Kidney (tissue), 14 donors: ENCODE results near the gene DAP3. TPM values are rescaled to one million over a fixed set of nuclear protein-coding genes. Genes with fewer than 3 reads are reported as not detected.
"Not testable (repeated sequence)": the region's sequence is repeated elsewhere in the genome, so short reads cannot be mapped to it uniquely, and the experiment has no call there.

Source experiments
- DNase-seq, 5 donors: peaks; one replicate each; pipeline ENCODE4 v3.0.0-alpha.2; 2013 to 2020
- FAIRE-seq: peaks from 2 replicates; lab custom pipeline; 2012; peaks lifted over from hg19 to GRCh38; lab: Jason Lieb, UNC
- H3K27ac ChIP-seq, 2 donors: one replicate each; pipeline ENCODE4 v1.7.0; 2013; ENCODE audit warnings: low read depth in 2 of 2, low read length in 2 of 2, inconsistent platforms in 1 of 2
- H3K27me3 ChIP-seq: one replicate; pipeline ENCODE4 v1.7.1; 2013; ENCODE audit warnings: low read length, inconsistent platforms; ENCODE audit not compliant: control insufficient read depth, insufficient read depth
- H3K36me3 ChIP-seq, 3 donors: one replicate each; pipeline versions ENCODE4 v1.7.0 to v1.7.1; 2013; ENCODE audit warnings: low read length in 3 of 3, control low read depth in 1 of 3, inconsistent platforms in 1 of 3; ENCODE audit not compliant: insufficient read depth in 3 of 3, control insufficient read depth in 2 of 3
- H3K4me1 ChIP-seq, 3 donors: one replicate each; pipeline versions ENCODE4 v1.7.0 to v1.7.1; 2013; ENCODE audit warnings: low read length in 3 of 3, inconsistent platforms in 1 of 3, low read depth in 1 of 3; ENCODE audit not compliant: control insufficient read depth in 2 of 3, insufficient read depth in 2 of 3
- H3K4me3 ChIP-seq, 3 donors: one replicate each; pipeline versions ENCODE4 v1.7.0 to v1.8.1; 2013; ENCODE audit warnings: low read length in 3 of 3, control low read depth in 1 of 3, inconsistent platforms in 1 of 3
- H3K9ac ChIP-seq, 3 donors: one replicate each; pipeline versions ENCODE4 v1.7.0 to v1.7.1; 2013; ENCODE audit warnings: low read length in 3 of 3, control low read depth in 1 of 3, inconsistent platforms in 1 of 3
- H3K9me3 ChIP-seq, 3 donors: one replicate each; pipeline versions ENCODE4 v1.7.0 to v1.7.1; 2013; ENCODE audit warnings: low read length in 3 of 3, control low read depth in 1 of 3, inconsistent platforms in 1 of 3; ENCODE audit not compliant: control insufficient read depth in 2 of 3, insufficient read depth in 1 of 3
- CTCF ChIP-seq: IDR thresholded peaks from 3 replicates; pipeline ENCODE4 v1.5.1; 2012; ENCODE audit warnings: mild to moderate bottlenecking, moderate library complexity, borderline replicate concordance; ENCODE audit not compliant: insufficient read depth; ENCODE audit errors: extremely low read depth
- intact Hi-C: fragments of 100-400 bp; cut with DNase I; formaldehyde crosslinking; loops from one replicate; pipeline ENCODE4 v1.11.1; 2022
- polyA plus RNA-seq: library from polyadenylated mRNA; stranded (reverse); fragments of 350-450 nt; fragmentation: Illumina TruSeq; extraction: RNeasy Lipid Tissue Mini Kit (QIAGEN cat#74804); gene quantifications from one replicate; pipeline ENCODE4 v1.2.3, GENCODE V29; 2014; ENCODE audit warnings: low read depth, low replicate concordance; ENCODE audit not compliant: insufficient read depth
- total RNA-seq: library from RNA; stranded (reverse); fragmentation: NEBNext Ultra II Directional; extraction: Animal tissue kit (Norgen Biotek cat#: 25700); gene quantifications from one replicate; pipeline ENCODE4 v1.2.1, GENCODE V29; 2021
- donor health status: control.
- donor health status: control.
- donor health status: control.
- donor health status: control.
- donor health status: control.
- donor health status: DM: yes; HTN: yes; CAD: no.
- donor health status: Normal renal cell carcinoma (clear cell type).

The DAP3 gene
- total and polyA plus RNA-seq, 2 donors from 2014 or later: 85.2 to 92.2 TPM

GRCh38 chr1:155695072-155695471, 6.2 kb downstream of the DAP3 start:
- H3K4me1 ChIP-seq: peaks cover 0 to 6% (median 0%) of the 10 kb centered on the region in 3 donors
- no peak for DNase-seq

GRCh38 chr1:155695608-155696007, 6.7 kb downstream of the DAP3 start:
- DNase-seq: no peak
- no peak for FAIRE-seq
- H3K9ac ChIP-seq: no peak overlapping the region
- H3K27ac ChIP-seq: no peak overlapping the region
- no peaks in the 10 kb centered on the region for H3K27me3 ChIP-seq
- no peaks in the 10 kb centered on the region for H3K9me3 ChIP-seq
- peaks cover 0 to 3% (median 0%) of the 10 kb centered on the region in 3 donors for H3K4me1 ChIP-seq
- peaks cover 3 to 4% (median 4%) of the 10 kb centered on the region in 3 donors for H3K36me3 ChIP-seq
- no peak for TF ChIP-seq CTCF
- no peak overlapping the region for H3K4me3 ChIP-seq
- intact Hi-C loops: no loop called here

More at GRCh38 chr1:155695072-155695471, 6.2 kb downstream of the DAP3 start:
- Histone ChIP-seq H3K36me3 (peaks cover 3 to 4% (median 4%) of the 10 kb centered on the region in 3 donors), H3K9ac (no peak overlapping the region), H3K27ac (no peak overlapping the region), H3K9me3 (no peaks in the 10 kb centered on the region), H3K27me3 (no peaks in the 10 kb centered on the region), H3K4me3 (no peak overlapping the region)
- no peak for FAIRE-seq
- intact Hi-C loops: no loop called here
- TF ChIP-seq CTCF: no peak

GRCh38 chr1:155696524-155696923, 7.6 kb downstream of the DAP3 start:
- no peak for TF ChIP-seq CTCF
- H3K4me3 ChIP-seq: no peak overlapping the region
- H3K4me1 ChIP-seq: peaks cover 0 to 3% (median 0%) of the 10 kb centered on the region in 3 donors
- H3K36me3 ChIP-seq: no peaks in the 10 kb centered on the region
- DNase-seq: no peak
- H3K9me3 ChIP-seq: no peaks in the 10 kb centered on the region
- H3K27ac ChIP-seq: no peak overlapping the region
- no peak overlapping the region for H3K9ac ChIP-seq
- H3K27me3 ChIP-seq: no peaks in the 10 kb centered on the region
- intact Hi-C loops: no loop called here
- FAIRE-seq: no peak

- H3K27ac ChIP-seq: no peak overlapping the region
These were observed 8.2 kb downstream of the DAP3 start for GRCh38 chr1:155697046-155697445.

GRCh38 chr1:155697616-155698015, 8.7 kb downstream of the DAP3 start:
- H3K9ac ChIP-seq, H3K9me3 ChIP-seq, DNase-seq, H3K27me3 ChIP-seq, H3K27ac ChIP-seq, H3K36me3 ChIP-seq, H3K4me3 ChIP-seq, FAIRE-seq, intact Hi-C loops, H3K4me1 ChIP-seq: not testable (repeated sequence)

More at GRCh38 chr1:155697046-155697445, 8.2 kb downstream of the DAP3 start:
- H3K9ac ChIP-seq: no peak overlapping the region
- no peak for DNase-seq
- no peaks in the 10 kb centered on the region for H3K9me3 ChIP-seq
- no peaks in the 10 kb centered on the region for H3K36me3 ChIP-seq
- intact Hi-C loops: no loop called here
- TF ChIP-seq CTCF: no peak
- no peak for FAIRE-seq
- H3K4me1 ChIP-seq: peaks cover 0 to 3% (median 0%) of the 10 kb centered on the region in 3 donors
- no peak overlapping the region for H3K4me3 ChIP-seq
- H3K27me3 ChIP-seq: no peaks in the 10 kb centered on the region
